ENCODE results near the gene HTT. TPM values are rescaled to one million over a fixed set of nuclear protein-coding genes. Genes with fewer than 3 reads are reported as not detected.

The HTT gene
- total RNA-seq, 1 donor from 2014 or later, result 48.0 TPM

DNA sequence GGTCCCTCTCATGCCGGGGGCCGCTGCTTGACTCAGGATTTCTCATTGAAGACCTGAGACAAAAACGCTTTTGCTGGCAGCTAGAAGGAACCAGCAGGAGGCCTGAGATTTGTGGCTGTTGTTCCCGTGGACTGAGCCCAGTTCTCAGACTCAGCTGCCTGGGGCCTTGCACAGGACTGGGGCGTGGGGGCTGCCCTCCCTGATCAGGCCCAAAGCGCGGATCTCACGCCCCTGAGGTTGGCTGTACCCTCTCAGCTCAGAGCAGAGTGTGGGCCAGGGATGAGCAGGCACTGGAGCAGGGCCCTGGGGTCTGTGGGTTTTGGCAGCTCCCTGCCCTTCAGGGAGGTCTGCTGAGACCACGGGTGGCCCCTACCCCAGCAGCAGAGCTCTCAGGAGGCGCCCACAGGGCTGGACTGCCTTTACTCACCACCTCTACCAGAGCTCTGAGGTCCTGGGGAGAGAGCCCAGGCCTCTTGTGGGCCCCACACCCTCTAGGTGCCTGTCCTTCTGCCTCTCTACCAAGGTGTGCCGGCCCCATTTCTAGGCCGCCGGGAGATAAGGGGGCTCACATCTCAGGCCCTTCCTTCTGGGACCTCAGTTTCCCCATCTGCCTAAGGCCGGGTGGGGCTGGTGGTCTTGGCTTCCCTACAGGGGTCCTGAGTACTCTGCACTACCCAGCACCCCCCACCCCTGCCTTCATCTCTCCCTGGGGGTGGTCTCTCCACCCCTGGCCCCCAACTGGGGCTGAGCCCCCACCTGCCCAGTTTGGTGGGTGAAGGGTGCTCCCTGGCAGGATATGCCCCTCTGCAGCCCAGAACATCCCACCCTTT, 180.0 kb downstream of the HTT start:
- TF ChIP-seq, protein P1, sequence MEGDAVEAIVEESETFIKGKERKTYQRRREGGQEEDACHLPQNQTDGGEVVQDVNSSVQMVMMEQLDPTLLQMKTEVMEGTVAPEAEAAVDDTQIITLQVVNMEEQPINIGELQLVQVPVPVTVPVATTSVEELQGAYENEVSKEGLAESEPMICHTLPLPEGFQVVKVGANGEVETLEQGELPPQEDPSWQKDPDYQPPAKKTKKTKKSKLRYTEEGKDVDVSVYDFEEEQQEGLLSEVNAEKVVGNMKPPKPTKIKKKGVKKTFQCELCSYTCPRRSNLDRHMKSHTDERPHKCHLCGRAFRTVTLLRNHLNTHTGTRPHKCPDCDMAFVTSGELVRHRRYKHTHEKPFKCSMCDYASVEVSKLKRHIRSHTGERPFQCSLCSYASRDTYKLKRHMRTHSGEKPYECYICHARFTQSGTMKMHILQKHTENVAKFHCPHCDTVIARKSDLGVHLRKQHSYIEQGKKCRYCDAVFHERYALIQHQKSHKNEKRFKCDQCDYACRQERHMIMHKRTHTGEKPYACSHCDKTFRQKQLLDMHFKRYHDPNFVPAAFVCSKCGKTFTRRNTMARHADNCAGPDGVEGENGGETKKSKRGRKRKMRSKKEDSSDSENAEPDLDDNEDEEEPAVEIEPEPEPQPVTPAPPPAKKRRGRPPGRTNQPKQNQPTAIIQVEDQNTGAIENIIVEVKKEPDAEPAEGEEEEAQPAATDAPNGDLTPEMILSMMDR (conservative IDR thresholded peaks at IDR 0.05), result no peak
- no peak overlapping the region for H3K27ac Mint-ChIP-seq
- H3K4me1 Mint-ChIP-seq (ENCODE audit: unreplicated experiment), result no peaks in the 10 kb centered on the region
- peak; percentile 66 for DNase-seq (ENCODE audit: extremely low spot score, unreplicated experiment)
- no peak overlapping the region for H3K4me3 Mint-ChIP-seq
- no peaks in the 10 kb centered on the region for H3K36me3 Mint-ChIP-seq
- no peaks in the 10 kb centered on the region for H3K9me3 Mint-ChIP-seq
- no peaks in the 10 kb centered on the region for H3K27me3 Mint-ChIP-seq

GRCh38 chr4:3255611-3256186, 181.2 kb downstream of the HTT start:
- H3K9me3 Mint-ChIP-seq, result no peaks in the 10 kb centered on the region
- H3K27me3 Mint-ChIP-seq, result no peaks in the 10 kb centered on the region
- no peak overlapping the region for H3K4me3 Mint-ChIP-seq
- no peak overlapping the region for H3K27ac Mint-ChIP-seq
- TF ChIP-seq, protein P1 (conservative IDR thresholded peaks at IDR 0.05), result no peak
- H3K36me3 Mint-ChIP-seq, result no peaks in the 10 kb centered on the region
- H3K4me1 Mint-ChIP-seq (ENCODE audit: unreplicated experiment), result no peaks in the 10 kb centered on the region
- DNase-seq (ENCODE audit: extremely low spot score, unreplicated experiment), result peak; percentile 67

DNA sequence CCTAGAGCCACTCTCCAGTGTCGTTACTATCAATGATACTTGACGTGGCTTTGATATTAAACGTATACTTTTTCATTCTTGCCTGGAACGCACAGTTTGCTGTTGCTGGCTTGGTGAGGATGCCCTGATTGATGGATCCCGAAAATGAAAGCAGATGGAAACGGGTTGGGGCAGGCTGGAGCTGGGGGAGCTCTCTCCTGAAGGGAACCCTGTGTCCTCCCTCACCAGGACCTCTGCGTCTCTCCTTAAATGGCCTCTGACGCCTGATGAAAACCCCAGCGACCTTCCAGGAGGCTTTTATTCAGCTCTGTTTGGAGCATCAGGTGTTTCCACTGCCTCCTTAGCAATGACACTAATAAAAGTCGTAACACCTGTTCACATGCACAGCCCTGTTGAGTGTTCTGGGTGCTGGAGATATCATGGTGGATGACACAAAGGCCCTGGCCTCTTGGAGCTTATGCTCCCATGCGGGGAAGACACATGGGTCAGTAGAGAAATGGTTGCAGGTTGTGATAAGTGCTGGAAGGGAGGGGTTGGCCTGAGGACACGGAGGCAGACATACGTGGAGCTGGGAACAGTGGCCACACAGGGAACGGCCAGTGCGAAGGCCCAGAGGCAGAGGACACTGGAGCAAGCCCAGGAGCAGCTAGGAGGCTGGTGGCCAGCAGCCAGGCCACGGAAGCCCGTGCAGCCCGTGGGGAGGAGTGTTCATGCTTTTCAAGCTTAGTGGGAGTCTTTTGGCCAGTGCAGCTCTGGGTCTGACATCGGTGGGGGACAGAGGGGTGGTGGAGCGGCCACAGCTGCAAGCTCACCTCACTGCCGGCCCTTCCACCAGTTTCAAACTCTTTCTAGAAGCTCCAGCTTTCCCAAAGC, 182.0 kb downstream of the HTT start:
- H3K9me3 Mint-ChIP-seq, result no peaks in the 10 kb centered on the region

GRCh38 chr4:3257103-3257555, 182.6 kb downstream of the HTT start:
- TF ChIP-seq, protein P1 (conservative IDR thresholded peaks at IDR 0.05), result no peak
- Mint-ChIP-seq H3K27me3 (no peaks in the 10 kb centered on the region), H3K4me3 (no peak overlapping the region), H3K36me3 (no peaks in the 10 kb centered on the region), H3K4me1 (ENCODE audit: unreplicated experiment) (no peaks in the 10 kb centered on the region), H3K27ac (no peak overlapping the region), H3K9me3 (no peaks in the 10 kb centered on the region)
- DNase-seq (ENCODE audit: extremely low spot score, unreplicated experiment), result peak; percentile 54

More for the DNA sequence above, 182.0 kb downstream of the HTT start:
- H3K4me3 Mint-ChIP-seq, result no peak overlapping the region
- no peaks in the 10 kb centered on the region for H3K27me3 Mint-ChIP-seq
- H3K4me1 Mint-ChIP-seq (ENCODE audit: unreplicated experiment), result no peaks in the 10 kb centered on the region
- DNase-seq (ENCODE audit: extremely low spot score, unreplicated experiment), result peak; percentile 62
- TF ChIP-seq, protein P1 (conservative IDR thresholded peaks at IDR 0.05), result no peak
- H3K36me3 Mint-ChIP-seq, result no peaks in the 10 kb centered on the region
- H3K27ac Mint-ChIP-seq, result no peak overlapping the region

Data from type B pancreatic cell (in vitro differentiated cells).